Astrocyte (in vitro differentiated cells and primary cell): ENCODE measurements around the gene PLEKHA6. TPM values are rescaled to one million over a fixed set of nuclear protein-coding genes. Genes with fewer than 3 reads are reported as not detected.

Experiments
- DNase-seq: peaks from one replicate; pipeline ENCODE4 v3.0.0-alpha.2; 2010; ENCODE audit warnings: low read depth
- FAIRE-seq: peaks from 2 replicates; lab custom pipeline; 2011; peaks lifted over from hg19 to GRCh38; lab: Jason Lieb, UNC
- H2AFZ ChIP-seq: 2 replicates; pipeline ENCODE4 v1.6.0; 2012; ENCODE audit warnings: low read depth, low read length, inconsistent platforms
- H3K27ac ChIP-seq: 2 replicates; pipeline ENCODE4 v1.5.1; 2011; ENCODE audit warnings: low read depth, low read length, inconsistent platforms
- H3K27me3 ChIP-seq: 2 replicates; pipeline ENCODE4 v1.6.0; 2011; ENCODE audit warnings: low read length, inconsistent platforms; ENCODE audit not compliant: insufficient read depth
- H3K36me3 ChIP-seq: 2 replicates; pipeline ENCODE4 v1.5.1; 2011; ENCODE audit warnings: low read length, inconsistent platforms; ENCODE audit not compliant: insufficient read depth
- H3K4me1 ChIP-seq: 2 replicates; pipeline ENCODE4 v1.5.1; 2011; ENCODE audit warnings: low read length, inconsistent platforms; ENCODE audit not compliant: insufficient read depth
- H3K4me2 ChIP-seq: 2 replicates; pipeline ENCODE4 v1.6.0; 2012; ENCODE audit warnings: low read length, inconsistent platforms
- H3K4me3 ChIP-seq: 2 replicates; pipeline ENCODE4 v1.5.1; 2011; ENCODE audit warnings: low read depth, mild to moderate bottlenecking, low read length, inconsistent platforms; ENCODE audit not compliant: insufficient read depth
- H3K79me2 ChIP-seq: 2 replicates; pipeline ENCODE4 v1.6.0; 2012; ENCODE audit warnings: mild to moderate bottlenecking, low read length, inconsistent platforms; ENCODE audit not compliant: insufficient read depth
- H3K9ac ChIP-seq: 2 replicates; pipeline ENCODE4 v1.6.0; 2012; ENCODE audit warnings: mild to moderate bottlenecking, low read length, inconsistent platforms
- H3K9me3 ChIP-seq: 2 replicates; pipeline ENCODE4 v1.5.1; 2012; ENCODE audit warnings: low read depth, mild to moderate bottlenecking, low read length, inconsistent platforms; ENCODE audit not compliant: insufficient read depth
- H4K20me1 ChIP-seq: 2 replicates; pipeline ENCODE4 v1.6.0; 2012; ENCODE audit warnings: low read length, inconsistent platforms; ENCODE audit not compliant: insufficient read depth
- H3K27ac Mint-ChIP-seq: one replicate; pipeline ENCODE4 v1.8.0; 2021; ENCODE audit warnings: mild to moderate bottlenecking, mixed read lengths; ENCODE audit not compliant: unreplicated experiment
- H3K27me3 Mint-ChIP-seq: one replicate; pipeline ENCODE4 v1.8.0; 2021; ENCODE audit warnings: low read depth, mixed read lengths; ENCODE audit not compliant: unreplicated experiment
- H3K36me3 Mint-ChIP-seq: one replicate; pipeline ENCODE4 v1.8.0; 2021; ENCODE audit warnings: low read depth, mixed read lengths; ENCODE audit not compliant: unreplicated experiment
- H3K4me1 Mint-ChIP-seq: one replicate; pipeline ENCODE4 v1.8.0; 2021; ENCODE audit warnings: low read depth, mixed read lengths; ENCODE audit not compliant: unreplicated experiment
- H3K4me3 Mint-ChIP-seq: one replicate; pipeline ENCODE4 v1.8.0; 2021; ENCODE audit warnings: mild to moderate bottlenecking, moderate library complexity, mixed read lengths; ENCODE audit not compliant: unreplicated experiment
- H3K9me3 Mint-ChIP-seq: one replicate; pipeline ENCODE4 v1.8.0; 2021; ENCODE audit warnings: mild to moderate bottlenecking, mixed read lengths; ENCODE audit not compliant: unreplicated experiment
- CTCF ChIP-seq: IDR thresholded peaks from 2 replicates; pipeline ENCODE4 v1.5.1; 2011; ENCODE audit warnings: low read depth, mild to moderate bottlenecking, inconsistent platforms, low read length, moderate library complexity; ENCODE audit not compliant: insufficient read depth
- EZH2 ChIP-seq: IDR thresholded peaks from 2 replicates; pipeline ENCODE4 v1.6.1; 2012; ENCODE audit warnings: mild to moderate bottlenecking, low read length, inconsistent platforms; ENCODE audit not compliant: insufficient read depth
- total RNA-seq: library from RNA; stranded (reverse); gene quantifications from 2 replicates; pipeline ENCODE4 v1.2.1, GENCODE V29; 2021

The PLEKHA6 gene
- total RNA-seq, 1 donor from 2014 or later, result 1.5 TPM

- no peak overlapping the region for H3K27ac Mint-ChIP-seq
- H3K4me1 Mint-ChIP-seq, result peaks cover 8% of the 10 kb centered on the region
- FAIRE-seq (no peak), DNase-seq (no peak)
- H3K36me3 Mint-ChIP-seq, result peaks cover 6% of the 10 kb centered on the region
- TF ChIP-seq EZH2 (no peak), CTCF (no peak)
- H3K9me3 Mint-ChIP-seq, result no peaks in the 10 kb centered on the region
- Histone ChIP-seq H4K20me1 (peaks cover 64% of the 10 kb centered on the region), H3K36me3 (peaks cover 42% of the 10 kb centered on the region), H3K9me3 (no peaks in the 10 kb centered on the region), H2AFZ (no peak overlapping the region), H3K27me3 (no peaks in the 10 kb centered on the region), H3K27ac (no peak overlapping the region), H3K9ac (no peak overlapping the region), H3K4me1 (no peaks in the 10 kb centered on the region), H3K4me3 (no peak overlapping the region), H3K4me2 (no peak overlapping the region), H3K79me2 (peaks cover 48% of the 10 kb centered on the region)
- no peaks in the 10 kb centered on the region for H3K27me3 Mint-ChIP-seq
- H3K4me3 Mint-ChIP-seq, result no peak overlapping the region
Measured at GRCh38 chr1:204401730-204402129, 42.0 kb upstream of the PLEKHA6 start.

GRCh38 chr1:204400882-204401510, 41.3 kb upstream of the PLEKHA6 start:
- Histone ChIP-seq H3K4me3 (no peak overlapping the region), H4K20me1 (peaks cover 56% of the 10 kb centered on the region), H3K9me3 (no peaks in the 10 kb centered on the region), H3K4me2 (no peak overlapping the region), H3K4me1 (no peaks in the 10 kb centered on the region), H3K36me3 (peaks cover 40% of the 10 kb centered on the region), H3K27ac (no peak overlapping the region), H2AFZ (no peak overlapping the region), H3K9ac (no peak overlapping the region), H3K79me2 (peaks cover 41% of the 10 kb centered on the region), H3K27me3 (no peaks in the 10 kb centered on the region)
- H3K36me3 Mint-ChIP-seq, result peaks cover 7% of the 10 kb centered on the region
- H3K27ac Mint-ChIP-seq, result no peak overlapping the region
- no peak for TF ChIP-seq CTCF
- TF ChIP-seq EZH2, result no peak
- H3K4me1 Mint-ChIP-seq, result peaks cover 4% of the 10 kb centered on the region
- no peak for DNase-seq
- no peaks in the 10 kb centered on the region for H3K27me3 Mint-ChIP-seq
- H3K4me3 Mint-ChIP-seq, result no peak overlapping the region
- FAIRE-seq, result no peak
- no peaks in the 10 kb centered on the region for H3K9me3 Mint-ChIP-seq

- H3K4me1 ChIP-seq, result no peaks in the 10 kb centered on the region
- peak; percentile 82 for TF ChIP-seq CTCF
- TF ChIP-seq EZH2, result no peak
- H4K20me1 ChIP-seq, result peaks cover 31% of the 10 kb centered on the region
- no peak overlapping the region for H2AFZ ChIP-seq
- Mint-ChIP-seq H3K4me1 (no peaks in the 10 kb centered on the region), H3K36me3 (peaks cover 7% of the 10 kb centered on the region), H3K4me3 (no peak overlapping the region), H3K27me3 (no peaks in the 10 kb centered on the region), H3K9me3 (no peaks in the 10 kb centered on the region), H3K27ac (no peak overlapping the region)
- H3K9ac ChIP-seq, result no peak overlapping the region
- peaks cover 15% of the 10 kb centered on the region for H3K79me2 ChIP-seq
- no peaks in the 10 kb centered on the region for H3K9me3 ChIP-seq
- no peaks in the 10 kb centered on the region for H3K27me3 ChIP-seq
- no peak overlapping the region for H3K27ac ChIP-seq
- peaks cover 20% of the 10 kb centered on the region for H3K36me3 ChIP-seq
- FAIRE-seq (no peak), DNase-seq (peak; percentile 37)
- H3K4me3 ChIP-seq, result no peak overlapping the region
- no peak overlapping the region for H3K4me2 ChIP-seq
Measured at GRCh38 chr1:204398197-204399125, 38.7 kb upstream of the PLEKHA6 start.
